Cortex of kidney (tissue), 1 donor: Measurements from ENCODE around the gene KRCC1.

Experiments
- DNase-seq: peaks from one replicate; lab custom pipeline; 2025; lab: John Stamatoyannopoulos, UW

Gene KRCC1

DNA sequence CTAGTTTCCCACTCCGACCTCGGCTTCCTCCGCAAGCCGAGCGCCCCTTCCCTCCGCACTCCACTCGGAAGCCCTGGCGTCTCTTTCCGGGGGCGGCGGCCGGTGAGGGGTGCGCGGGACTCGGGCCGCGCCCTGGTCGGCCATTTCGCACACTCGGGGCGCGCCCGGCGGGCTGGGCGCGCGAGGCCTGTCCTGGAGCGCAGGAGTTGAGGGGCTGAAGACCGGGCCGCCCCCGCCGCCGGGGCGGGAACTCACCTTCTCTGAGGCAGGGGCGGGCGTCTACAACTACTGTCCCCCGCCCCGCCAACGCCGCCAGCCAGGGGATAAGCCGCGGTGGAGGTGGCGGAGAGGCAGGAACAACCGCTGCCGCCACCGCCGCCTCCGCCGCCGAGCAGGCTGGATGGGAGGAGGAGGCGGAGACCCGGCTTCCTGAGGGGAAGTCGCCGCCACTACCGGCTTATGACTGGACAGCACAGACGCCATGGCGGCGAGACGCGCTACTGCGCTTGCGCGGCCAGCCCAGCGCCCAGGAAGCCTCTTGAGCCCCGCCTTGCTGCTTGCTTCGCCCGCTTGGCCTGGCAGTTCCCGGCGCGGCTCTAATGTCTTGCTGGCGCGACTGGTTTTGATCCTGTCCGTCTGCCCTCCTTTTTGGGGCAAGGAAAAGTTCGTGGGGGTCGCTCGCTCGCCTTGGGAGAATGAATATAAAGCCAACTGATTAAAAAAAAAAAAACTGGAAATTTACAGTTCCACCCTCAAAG is at the start of gene KRCC1:
Gene KRCC1, minus strand, starts transcription at position 413 of the 758 bp plus-strand sequence. CDS start 27,220 bp downstream, outside the sequence.
- peak; percentile 78 for DNase-seq

GRCh38 chr2:88100489-88100858 is 44.9 kb upstream of the KRCC1 start:
- no peak for DNase-seq

DNA sequence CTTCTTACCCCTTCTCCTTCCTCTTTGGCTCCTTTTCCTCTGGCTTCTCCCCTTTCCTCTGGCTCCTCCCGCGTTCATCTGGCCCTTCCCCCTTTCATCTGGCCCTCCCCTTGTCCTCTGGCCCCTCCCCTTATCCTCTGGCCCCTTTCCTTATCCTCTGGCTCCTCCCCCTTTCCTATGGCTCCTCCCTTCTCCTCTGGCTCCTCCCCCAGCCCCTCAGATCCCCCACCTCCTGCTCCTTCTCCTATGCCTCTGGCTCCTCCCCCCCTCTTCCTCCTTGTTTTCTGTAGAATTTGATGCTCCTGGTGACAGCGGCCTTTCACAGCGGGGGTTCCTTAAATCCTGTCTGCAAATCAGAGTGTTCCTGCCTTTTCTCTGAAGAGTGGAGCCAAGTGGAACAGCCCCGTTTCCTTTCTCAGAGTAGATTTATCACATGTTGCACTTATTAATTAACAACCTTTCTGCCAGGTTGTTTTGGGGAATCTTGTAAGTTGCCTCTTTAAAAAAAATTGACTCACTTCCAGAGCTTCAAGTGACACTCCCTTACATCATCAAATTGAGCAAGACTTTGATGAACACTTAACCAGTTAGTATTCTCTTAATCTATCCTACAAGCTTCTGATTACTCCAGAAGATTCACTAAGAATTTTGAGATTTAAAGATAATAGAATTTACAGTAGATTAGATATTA is 44.4 kb upstream of the KRCC1 start:
- no peak for DNase-seq

DNA sequence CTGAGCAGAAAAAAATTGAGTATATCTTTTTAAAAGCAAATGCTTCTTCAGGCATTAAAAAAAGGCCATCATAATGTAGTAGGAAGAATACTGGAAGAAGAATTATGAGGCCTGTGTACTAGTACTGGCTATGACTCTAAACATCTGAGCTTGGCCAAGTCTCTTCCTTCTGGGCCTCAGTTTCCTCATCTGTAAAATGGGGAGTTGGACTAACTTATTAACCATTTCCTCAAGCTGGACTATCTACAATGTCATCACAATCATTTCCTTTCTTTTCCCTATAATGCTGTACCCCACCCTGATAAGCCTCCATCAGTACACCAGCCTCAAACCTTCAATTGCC is 42.9 kb upstream of the KRCC1 start:
- no peak for DNase-seq

GRCh38 chr2:88097891-88098557 is 42.4 kb upstream of the KRCC1 start:
- DNase-seq = no peak

DNA sequence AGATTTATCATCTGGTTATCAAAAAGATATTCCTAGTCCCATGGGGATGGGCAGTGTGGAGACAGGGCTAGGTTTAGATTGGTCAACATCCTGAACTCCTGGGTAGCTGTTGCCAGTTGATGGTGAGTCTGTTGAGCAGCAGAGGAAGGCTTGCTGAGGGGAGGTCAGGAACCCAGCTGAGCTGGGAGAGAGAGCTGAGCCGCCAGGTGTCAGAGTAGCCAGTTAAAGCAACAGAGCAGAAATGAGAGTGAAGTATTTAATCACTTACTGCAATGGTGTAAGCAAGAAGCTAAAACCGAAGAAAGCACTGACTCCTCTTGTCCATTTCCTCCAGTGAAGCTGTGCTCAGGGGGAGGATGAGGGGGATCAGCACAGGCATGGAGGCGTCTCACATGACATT is 41.6 kb upstream of the KRCC1 start:
- no peak for DNase-seq

DNA sequence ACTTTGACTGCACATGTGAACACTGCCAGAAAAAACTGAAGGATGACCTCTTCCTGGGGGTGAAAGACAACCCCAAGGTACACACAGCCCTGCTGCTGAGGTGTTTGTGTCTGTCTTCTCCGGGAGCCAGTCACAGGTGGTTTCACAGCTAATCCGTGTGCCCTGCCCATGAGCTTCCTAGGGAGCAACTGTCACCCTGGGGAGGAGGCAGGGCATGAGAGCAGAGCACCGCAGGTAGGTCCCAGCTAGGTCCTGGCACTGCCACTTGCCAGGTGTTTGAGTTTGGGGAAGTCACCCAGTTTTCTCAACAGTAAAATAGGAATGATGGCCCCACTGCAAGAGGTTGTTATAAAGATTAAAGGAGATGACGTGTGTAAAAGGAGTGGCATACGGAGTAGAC is 41.1 kb upstream of the KRCC1 start:
- DNase-seq = no peak

GRCh38 chr2:88095022-88095421 is 39.4 kb upstream of the KRCC1 start:
- no peak for DNase-seq

DNA sequence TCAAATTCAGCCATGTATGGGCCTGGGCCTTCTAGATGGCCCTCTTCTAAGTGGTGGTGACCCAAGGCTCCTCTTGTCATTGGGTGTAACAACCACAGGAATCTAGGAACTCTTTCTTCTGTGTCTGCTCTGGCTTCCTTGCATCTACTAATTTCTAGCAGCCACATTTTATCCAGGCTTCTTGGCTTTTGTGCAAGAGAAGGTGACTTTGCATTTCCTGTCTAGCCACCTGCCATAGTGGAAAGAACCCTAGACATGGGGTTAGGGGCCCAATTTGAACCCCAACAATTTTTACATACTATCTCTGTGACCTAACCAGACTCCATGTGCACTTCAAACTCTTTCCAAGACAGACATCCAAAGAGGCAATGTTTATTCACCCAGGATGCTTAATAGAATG is 37.2 kb upstream of the KRCC1 start:
- no peak for DNase-seq

- DNase-seq = no peak
Observed at GRCh38 chr2:88091943-88092342, 36.4 kb upstream of the KRCC1 start.

GRCh38 chr2:88090446-88091283 is 35.1 kb upstream of the KRCC1 start:
- DNase-seq = no peak

DNA sequence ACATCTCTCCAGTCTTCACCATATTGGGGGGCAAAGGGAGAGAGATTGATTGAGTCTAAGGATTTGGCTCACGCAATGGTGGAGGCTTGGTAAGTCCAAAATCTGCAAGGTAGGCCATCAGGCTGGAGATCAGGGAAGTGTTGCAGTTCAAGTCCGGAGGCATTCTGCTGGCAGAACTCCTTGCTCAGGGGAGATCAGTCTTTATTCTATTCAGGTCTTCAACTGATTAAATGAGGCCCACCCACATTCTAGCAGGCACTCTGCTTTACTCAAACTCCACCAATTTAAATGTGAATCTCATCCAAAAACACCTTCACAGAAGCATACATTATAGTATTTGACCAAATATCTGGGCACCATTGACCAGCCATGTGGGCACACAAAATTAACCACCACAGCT is 33.4 kb upstream of the KRCC1 start:
- DNase-seq = no peak

DNA sequence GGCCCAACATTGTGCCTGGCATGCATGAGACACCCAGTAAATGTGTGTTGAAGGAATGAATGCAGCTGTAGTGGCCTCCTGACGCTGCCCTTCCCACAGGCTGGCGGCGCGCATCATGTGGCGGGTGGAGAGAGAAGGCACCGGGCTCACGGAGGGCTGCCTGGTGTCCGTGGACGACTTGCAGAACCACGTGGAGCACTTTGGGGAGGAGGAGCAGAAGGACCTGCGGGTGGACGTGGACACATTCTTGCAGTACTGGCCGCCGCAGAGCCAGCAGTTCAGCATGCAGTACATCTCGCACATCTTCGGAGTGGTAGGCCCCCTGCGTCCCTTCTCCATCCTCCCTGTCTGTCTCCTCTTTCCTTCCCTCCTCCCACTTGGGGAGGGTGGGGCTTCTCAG is 32.2 kb upstream of the KRCC1 start:
- DNase-seq = no peak

DNA sequence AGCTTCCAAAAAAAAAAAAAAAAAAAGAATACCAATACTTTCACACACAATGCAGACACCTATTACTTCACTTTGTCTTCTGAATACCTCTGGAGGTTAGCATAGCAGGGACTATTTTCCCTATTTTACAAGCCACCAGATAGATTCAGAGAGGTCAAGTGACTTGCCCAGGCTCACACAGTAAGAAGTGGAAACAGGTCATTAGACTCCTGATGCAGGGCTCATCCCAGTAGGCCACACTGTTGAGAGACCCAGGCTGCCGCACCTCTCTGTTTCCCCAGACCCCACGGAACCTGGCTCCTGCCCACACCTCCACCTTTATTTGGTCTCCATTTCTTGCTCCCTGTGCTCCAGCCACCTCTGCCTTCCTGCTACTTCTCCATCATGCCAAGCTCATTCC is 31.5 kb upstream of the KRCC1 start:
- no peak for DNase-seq

DNA sequence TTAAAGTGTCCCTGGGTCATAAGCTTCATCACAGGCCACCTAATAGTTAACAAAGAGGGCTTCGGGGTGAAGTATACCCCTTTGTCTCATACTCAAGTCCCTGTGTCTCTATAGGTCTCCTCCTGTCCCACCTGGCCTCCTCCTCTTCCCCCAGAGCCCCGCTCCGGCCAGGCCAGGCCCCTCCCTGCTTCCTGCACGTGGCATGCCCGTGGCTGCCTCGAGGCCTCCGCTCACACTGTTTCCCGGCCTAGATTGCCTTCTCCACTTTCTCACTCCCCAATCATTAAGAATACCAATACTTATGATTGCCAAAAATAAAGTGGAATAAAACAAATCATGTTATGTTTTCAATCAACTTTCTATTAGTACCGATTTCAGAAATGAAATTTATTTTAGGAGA is 30.8 kb upstream of the KRCC1 start:
- no peak for DNase-seq

DNA sequence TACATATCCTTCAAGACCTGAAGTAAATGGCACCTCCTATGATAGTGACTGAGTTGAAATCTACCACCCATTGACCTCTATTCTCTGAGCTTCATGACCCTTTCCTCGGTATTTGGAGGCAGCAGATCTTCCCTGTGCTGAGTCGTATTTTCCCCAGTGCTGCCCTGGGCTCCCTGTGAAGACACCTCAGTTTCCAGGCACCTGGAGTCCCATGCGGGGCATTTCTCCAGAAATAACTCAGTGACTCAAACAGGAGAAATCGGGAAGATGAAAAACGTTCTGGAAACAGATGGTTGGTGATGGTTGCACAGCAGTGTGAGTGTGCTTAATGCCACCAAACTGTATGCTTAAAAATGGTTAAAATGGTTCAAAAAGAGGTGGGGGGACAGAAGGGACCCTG is 30.0 kb upstream of the KRCC1 start:
- DNase-seq = no peak

DNA sequence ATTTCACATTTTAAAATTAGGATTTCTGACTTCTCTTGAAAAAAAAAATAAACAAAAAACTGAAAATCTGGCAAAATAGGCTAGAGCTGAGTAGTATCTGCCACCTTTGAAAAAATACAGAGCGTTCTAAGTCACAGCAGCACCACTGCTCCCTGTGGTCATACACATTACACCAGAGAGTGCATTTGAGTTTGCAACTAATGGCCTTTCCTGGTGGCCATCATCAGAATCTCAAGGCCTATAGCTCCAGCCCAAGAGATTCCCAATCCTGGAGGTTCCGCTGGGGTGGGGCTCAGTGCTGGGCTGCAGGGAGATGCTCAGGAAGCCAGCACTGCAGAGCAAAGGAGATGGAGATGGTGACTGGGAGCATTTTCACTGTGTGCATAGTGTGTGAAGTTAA is 29.5 kb upstream of the KRCC1 start:
- no peak for DNase-seq

- no peak for DNase-seq
Observed at GRCh38 chr2:88082781-88083180, 27.2 kb upstream of the KRCC1 start.

GRCh38 chr2:88081924-88082608 is 26.5 kb upstream of the KRCC1 start:
- no peak for DNase-seq

DNA sequence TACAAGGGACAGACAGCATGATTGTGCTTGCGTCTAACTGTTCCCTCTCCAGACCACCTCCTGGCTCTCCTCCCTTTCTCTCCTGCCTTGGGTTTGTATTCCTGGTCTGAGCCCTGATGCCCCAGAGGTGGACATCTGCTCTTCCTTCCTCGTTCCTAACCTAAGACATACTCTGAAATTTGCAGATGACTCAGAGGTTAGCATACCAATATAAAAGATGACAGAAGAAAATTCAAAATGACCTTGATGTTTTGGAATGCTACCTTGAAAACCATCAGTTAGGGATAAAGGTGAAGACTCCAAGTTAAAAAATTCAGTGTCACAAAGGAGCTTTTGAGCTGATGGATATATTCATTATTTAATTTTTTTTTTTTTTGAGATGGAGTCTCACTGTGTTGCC is 25.0 kb upstream of the KRCC1 start:
- DNase-seq = no peak

DNA sequence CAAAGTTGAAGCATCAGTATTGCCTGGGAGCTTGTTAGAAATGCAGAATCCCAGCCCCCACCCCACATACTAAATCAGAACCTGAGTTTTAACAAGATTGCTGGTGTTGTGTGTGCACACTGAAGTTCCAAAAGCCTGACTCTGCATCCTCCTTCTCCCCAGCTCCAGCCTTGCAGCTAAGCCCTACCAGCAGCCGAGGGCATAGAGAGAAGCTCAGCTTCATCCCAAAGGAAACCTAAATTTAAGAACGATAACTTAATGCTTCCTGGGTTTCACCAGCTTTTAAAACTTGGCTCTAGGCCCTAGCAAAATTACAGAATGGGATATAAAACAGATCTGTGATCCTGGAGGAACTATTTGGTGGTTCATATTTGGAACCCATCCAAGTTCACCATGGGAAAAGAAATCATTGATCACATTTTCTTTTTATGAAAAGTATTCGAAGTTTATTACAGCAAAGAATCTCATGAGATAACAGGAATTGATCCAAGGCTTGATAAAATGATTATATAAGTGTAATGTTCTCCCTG is 23.1 kb upstream of the KRCC1 start:
- DNase-seq = no peak

- DNase-seq = no peak
Observed at GRCh38 chr2:88077080-88077479, 21.5 kb upstream of the KRCC1 start.
